ENCODE measurements around the gene CDKN2A. TPM values are rescaled to one million over a fixed set of nuclear protein-coding genes. Genes with fewer than 3 reads are reported as not detected.

Gene CDKN2A
- total and polyA plus RNA-seq, 3 donors from 2014 or later: 12.9 to 67.5 (median 20.4) TPM

DNA sequence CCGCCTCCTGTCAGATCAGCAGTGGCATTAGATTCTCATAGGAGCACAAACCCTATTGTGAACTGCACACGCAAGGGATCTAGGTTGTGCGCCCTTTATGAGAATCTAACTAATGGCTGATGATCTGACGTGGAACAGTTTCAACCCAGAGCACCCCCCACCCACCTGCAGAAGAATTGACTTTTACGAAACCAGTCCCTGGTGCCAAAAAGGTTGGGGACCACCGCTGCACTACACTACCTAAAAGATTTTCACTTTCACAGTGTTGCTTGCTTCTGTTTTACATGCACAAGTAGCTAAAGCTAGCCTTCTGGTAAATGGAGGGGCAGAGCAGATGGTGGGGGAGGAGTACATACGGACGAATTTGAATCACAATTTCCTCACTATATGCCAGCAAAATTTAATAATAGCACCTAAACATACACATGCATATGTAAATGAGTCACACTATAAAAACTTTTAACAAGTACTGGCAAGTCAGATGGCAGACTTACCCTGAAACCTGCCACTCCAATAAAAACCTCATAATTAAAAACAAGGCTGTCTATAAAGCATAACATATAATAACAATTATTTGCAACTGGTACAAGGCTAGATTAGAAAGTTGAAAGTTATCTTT, 38.9 kb upstream of the CDKN2A start:
- Histone ChIP-seq H3K36me3 (ENCODE audit: low read depth, missing control alignments) (no peaks in the 10 kb centered on the region), H3K4me1 (no peaks in the 10 kb centered on the region), H3K27ac (no peak overlapping the region), H3K4me3 (no peak overlapping the region), H3K9me3 (no peaks in the 10 kb centered on the region), H3K27me3 (no peaks in the 10 kb centered on the region)
- WGBS, 2 donors: 87 to 90% methylated on average over 7 to 8 of the region's 8 CpGs
- TF ChIP-seq POLR2A (IDR thresholded peaks at IDR 0.05): no peak
- TF ChIP-seq, protein P1, sequence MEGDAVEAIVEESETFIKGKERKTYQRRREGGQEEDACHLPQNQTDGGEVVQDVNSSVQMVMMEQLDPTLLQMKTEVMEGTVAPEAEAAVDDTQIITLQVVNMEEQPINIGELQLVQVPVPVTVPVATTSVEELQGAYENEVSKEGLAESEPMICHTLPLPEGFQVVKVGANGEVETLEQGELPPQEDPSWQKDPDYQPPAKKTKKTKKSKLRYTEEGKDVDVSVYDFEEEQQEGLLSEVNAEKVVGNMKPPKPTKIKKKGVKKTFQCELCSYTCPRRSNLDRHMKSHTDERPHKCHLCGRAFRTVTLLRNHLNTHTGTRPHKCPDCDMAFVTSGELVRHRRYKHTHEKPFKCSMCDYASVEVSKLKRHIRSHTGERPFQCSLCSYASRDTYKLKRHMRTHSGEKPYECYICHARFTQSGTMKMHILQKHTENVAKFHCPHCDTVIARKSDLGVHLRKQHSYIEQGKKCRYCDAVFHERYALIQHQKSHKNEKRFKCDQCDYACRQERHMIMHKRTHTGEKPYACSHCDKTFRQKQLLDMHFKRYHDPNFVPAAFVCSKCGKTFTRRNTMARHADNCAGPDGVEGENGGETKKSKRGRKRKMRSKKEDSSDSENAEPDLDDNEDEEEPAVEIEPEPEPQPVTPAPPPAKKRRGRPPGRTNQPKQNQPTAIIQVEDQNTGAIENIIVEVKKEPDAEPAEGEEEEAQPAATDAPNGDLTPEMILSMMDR (IDR thresholded peaks at IDR 0.05): no peak
- DNase-seq: no peak
- intact Hi-C loops (cut with DNase I; ENCODE audit: low total_unique reads): no loop called here

DNA sequence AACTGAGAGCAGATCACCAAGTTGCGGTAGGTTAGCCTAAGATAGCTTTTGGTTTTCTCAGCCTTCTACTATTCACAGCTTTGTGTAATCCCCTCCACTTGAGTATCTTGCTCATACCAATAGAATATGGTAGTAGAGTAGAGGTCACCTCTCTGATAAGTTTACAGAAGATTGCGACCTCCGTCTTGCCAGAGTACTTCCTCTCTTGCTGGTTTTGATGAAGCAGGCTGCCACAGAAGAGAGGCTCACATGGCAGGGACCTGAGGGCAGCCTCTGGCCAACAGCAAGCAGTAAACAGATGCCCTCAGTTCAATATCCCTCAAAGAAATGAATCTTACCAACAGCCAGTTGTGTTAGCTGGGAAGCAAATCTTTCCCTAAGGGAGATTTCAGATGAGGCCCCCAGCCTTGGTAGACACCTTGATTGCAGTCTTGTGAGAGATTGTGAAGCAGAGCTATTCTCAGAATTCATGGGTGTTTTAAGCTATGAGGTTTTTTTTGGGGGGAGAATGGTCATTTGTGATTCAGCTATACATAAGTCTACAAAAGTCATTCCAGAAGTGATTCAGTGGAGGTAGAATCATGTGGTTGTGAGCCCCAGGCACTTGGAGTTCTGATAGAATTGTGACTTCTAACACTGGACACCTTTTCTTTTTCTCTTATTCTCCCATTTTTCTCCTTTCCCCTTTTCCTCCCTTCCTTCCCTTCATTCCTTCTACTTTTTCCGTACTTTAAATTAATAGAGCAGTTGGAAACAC, 37.6 kb upstream of the CDKN2A start:
- 73 to 77% methylated on average over 4 of the region's 4 CpGs for WGBS, 2 donors
- no peak for TF ChIP-seq POLR2A (IDR thresholded peaks at IDR 0.05)
- TF ChIP-seq, protein P1 (IDR thresholded peaks at IDR 0.05): no peak
- intact Hi-C loops (cut with DNase I; ENCODE audit: low total_unique reads): no loop called here

DNA sequence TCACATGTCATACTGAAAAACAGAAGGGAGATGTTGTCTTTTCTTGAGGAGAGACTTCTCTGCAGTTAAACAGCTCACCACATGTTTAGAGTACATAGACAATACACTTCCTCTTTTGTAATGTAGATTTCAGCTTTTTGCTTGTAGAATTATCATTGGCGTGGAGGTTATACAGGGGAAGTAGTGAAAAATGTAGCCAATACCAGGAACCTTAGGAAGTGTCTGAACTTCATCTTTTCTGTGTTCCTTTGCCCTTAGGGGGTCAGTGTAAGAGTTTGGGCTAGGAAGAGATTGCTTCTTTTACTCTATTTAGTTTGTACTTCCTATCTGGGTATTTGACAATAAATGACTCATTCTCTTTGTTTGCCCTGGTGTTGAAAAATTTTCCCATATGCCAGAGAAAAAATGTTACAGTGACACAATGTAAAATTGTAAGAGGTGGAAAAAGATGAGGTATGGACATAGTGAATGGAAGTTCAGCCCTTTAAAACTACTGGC, 36.0 kb upstream of the CDKN2A start:
- Histone ChIP-seq H3K4me1 (no peaks in the 10 kb centered on the region), H3K27me3 (no peaks in the 10 kb centered on the region), H3K36me3 (ENCODE audit: low read depth, missing control alignments) (no peaks in the 10 kb centered on the region), H3K4me3 (no peak overlapping the region), H3K9me3 (no peaks in the 10 kb centered on the region), H3K27ac (no peak overlapping the region)
- intact Hi-C loops (cut with DNase I; ENCODE audit: low total_unique reads): no loop called here
- TF ChIP-seq, protein P1 (IDR thresholded peaks at IDR 0.05): no peak
- no peak for TF ChIP-seq POLR2A (IDR thresholded peaks at IDR 0.05)
- DNase-seq: no peak
- WGBS, 2 donors: 75 to 90% methylated on average over 1 of the region's 1 CpG

More for the DNA sequence above, 37.6 kb upstream of the CDKN2A start:
- no peak for DNase-seq
- Histone ChIP-seq H3K36me3 (ENCODE audit: low read depth, missing control alignments) (no peaks in the 10 kb centered on the region), H3K27me3 (no peaks in the 10 kb centered on the region), H3K9me3 (no peaks in the 10 kb centered on the region), H3K27ac (no peak overlapping the region), H3K4me3 (no peak overlapping the region), H3K4me1 (no peaks in the 10 kb centered on the region)

DNA sequence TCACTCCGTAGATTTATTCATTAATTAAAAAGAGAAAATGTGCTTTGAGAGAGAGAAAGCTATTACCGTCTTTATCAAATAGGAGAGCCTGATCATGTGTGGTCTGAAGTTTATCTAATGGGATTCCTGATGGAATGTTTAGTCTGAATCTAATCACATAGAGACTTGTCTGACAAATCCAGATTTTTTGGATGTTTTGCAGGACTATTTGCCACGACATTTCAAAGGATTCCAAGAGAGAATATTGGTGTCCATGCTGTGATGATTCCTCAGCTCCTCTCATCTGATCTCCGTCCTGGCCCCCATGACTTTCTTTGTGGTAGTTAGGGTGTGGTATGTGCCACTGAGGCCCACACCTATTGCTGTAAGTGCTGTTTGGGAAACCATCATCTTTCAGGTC, 35.0 kb upstream of the CDKN2A start:
- no peak for TF ChIP-seq POLR2A (IDR thresholded peaks at IDR 0.05)
- TF ChIP-seq, protein P1 (IDR thresholded peaks at IDR 0.05): no peak
- DNase-seq: no peak
- intact Hi-C loops (cut with DNase I; ENCODE audit: low total_unique reads): no loop called here
- no peaks in the 10 kb centered on the region for H3K36me3 ChIP-seq (ENCODE audit: low read depth, missing control alignments)
- no peaks in the 10 kb centered on the region for H3K9me3 ChIP-seq
- no peaks in the 10 kb centered on the region for H3K27me3 ChIP-seq
- H3K4me1 ChIP-seq: no peaks in the 10 kb centered on the region
- H3K27ac ChIP-seq: no peak overlapping the region
- 77 to 80% methylated on average over 4 of the region's 4 CpGs for WGBS, 2 donors
- no peak overlapping the region for H3K4me3 ChIP-seq
